Activated effector memory CD4-positive, alpha-beta T cell treated with Interleukin-2 at 50 U/mL for 16 hours (primary cell): ENCODE results near the gene MTAP.

Experiments
- DNase-seq: peaks from one replicate; pipeline ENCODE4 v3.0.0-alpha.2; 2020

The MTAP gene

GRCh38 chr9:21970800-21971640 lies 168.6 kb downstream of the MTAP start:
- DNase-seq = no peak

DNA sequence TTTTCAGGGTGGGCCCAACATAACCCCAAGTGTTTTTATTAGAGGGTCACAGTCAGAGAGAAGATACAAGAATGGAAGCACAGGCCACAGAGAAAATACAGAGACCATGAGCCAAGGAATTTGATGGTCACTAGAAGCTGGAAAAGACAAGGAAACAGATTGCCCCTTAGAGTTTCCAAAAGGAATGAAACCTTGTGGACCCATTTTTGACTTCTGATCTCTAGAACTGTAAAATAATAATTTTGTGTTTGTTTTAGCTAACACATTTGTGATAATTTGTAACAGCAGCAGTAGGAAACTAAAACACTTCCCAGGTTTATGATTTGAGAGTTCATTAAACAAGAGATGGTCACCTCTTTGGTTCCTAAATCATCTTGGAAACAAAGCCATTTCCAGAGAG lies 169.9 kb downstream of the MTAP start:
- DNase-seq = no peak

GRCh38 chr9:21974343-21974721 lies 171.9 kb downstream of the MTAP start:
- DNase-seq = no peak

GRCh38 chr9:21974722-21975409 lies 172.4 kb downstream of the MTAP start:
- DNase-seq = no peak

GRCh38 chr9:21976334-21976875 lies 174.0 kb downstream of the MTAP start:
- no peak for DNase-seq

DNA sequence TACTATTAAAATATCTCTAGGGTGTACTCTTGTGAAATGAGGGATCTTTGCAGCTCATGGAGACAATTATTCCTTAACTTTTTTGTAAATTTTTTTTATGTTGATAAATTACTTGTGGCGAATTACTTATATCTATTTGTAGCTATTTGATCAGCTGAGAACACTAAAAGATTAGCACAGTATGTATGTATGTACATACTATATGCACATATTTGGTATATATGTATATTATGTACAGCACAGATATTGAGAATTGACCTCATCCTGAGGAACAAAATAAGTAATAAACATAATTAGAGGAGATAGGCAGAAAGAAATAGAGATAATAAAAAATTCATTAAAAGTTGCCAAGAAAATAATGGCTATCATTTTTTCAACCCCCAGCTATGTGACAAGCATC lies 180.0 kb downstream of the MTAP start:
- DNase-seq = no peak

GRCh38 chr9:21982861-21983560 lies 180.6 kb downstream of the MTAP start:
- no peak for DNase-seq

- no peak for DNase-seq
These were observed 181.1 kb downstream of the MTAP start for GRCh38 chr9:21983561-21983935.

GRCh38 chr9:21984101-21984500 lies 181.7 kb downstream of the MTAP start:
- DNase-seq = no peak

- DNase-seq = no peak
These were observed 183.7 kb downstream of the MTAP start for GRCh38 chr9:21985964-21986667.
